Ovary (tissue), 9 donors: ENCODE measurements around the gene MRPL24. TPM values are rescaled to one million over a fixed set of nuclear protein-coding genes. Genes with fewer than 3 reads are reported as not detected.

ENCODE experiments used
- DNase-seq, 5 donors: peaks; one replicate each; pipeline ENCODE4 v3.0.0-alpha.2; 2019 to 2020
- H3K27ac ChIP-seq, 2 donors: fragments of 200-600 bp; one replicate each; pipeline versions ENCODE4 v1.5.1 to v1.8.0; 2019 to 2022
- H3K27me3 ChIP-seq: fragments of 200-600 bp; one replicate; pipeline ENCODE4 v1.8.0; 2022
- H3K36me3 ChIP-seq: fragments of 200-600 bp; sonication (generic); one replicate; pipeline ENCODE4 v1.5.1; 2019
- H3K4me1 ChIP-seq: one replicate; pipeline ENCODE4 v1.8.1; 2013; ENCODE audit warnings: mild to moderate bottlenecking, moderate library complexity; ENCODE audit not compliant: insufficient read depth
- H3K4me3 ChIP-seq: fragments of 200-600 bp; sonication (generic); one replicate; pipeline ENCODE4 v1.5.1; 2017
- H3K9me3 ChIP-seq, 2 donors: fragments of 200-600 bp in 1 of 2; sonication (generic) in 1 of 2; one replicate each; pipeline versions ENCODE4 v1.5.1 to v1.8.1; 2013 to 2019; ENCODE audit warnings: mild to moderate bottlenecking in 1 of 2, moderate library complexity in 1 of 2
- CTCF ChIP-seq, 3 donors: fragments of 450-650 bp in 2 of 3; fragments of 200-600 bp in 1 of 3; IDR thresholded peaks; one replicate each; pipeline versions ENCODE4 v1.5.1 to v1.8.0; 2016 to 2022; ENCODE audit warnings: antibody characterized with exemption in 3 of 3, mild to moderate bottlenecking in 1 of 3
- EP300 ChIP-seq: sonication (generic); formaldehyde crosslinking; IDR thresholded peaks from one replicate; pipeline ENCODE4 v1.6.1; 2017; ENCODE audit warnings: antibody characterized with exemption
- POLR2A ChIP-seq: fragments of 450-650 bp; IDR thresholded peaks from one replicate; pipeline ENCODE4 v1.6.1; 2017; ENCODE audit warnings: antibody characterized with exemption, mild to moderate bottlenecking, moderate library complexity
- WGBS, 3 donors: extraction: QIAGEN DNeasy Blood & Tissue Kit in 1 of 3; methylation state at CpG; one replicate each; pipeline versions ENCODE4 v1.1.5 to v1.1.7; 2013 to 2017; 5-methylcytosine and 5-hydroxymethylcytosine counted together
- intact Hi-C, 4 donors: fragments of 100-400 bp; cut with DNase I; formaldehyde crosslinking; loops; one replicate each; pipeline versions ENCODE4 v1.11.0 to v1.15.1; 2022 to 2023
- polyA plus RNA-seq, 2 donors: library from polyadenylated mRNA; stranded (reverse); fragments of 200-250 nt in 1 of 2; fragments of 350-450 nt in 1 of 2; fragmentation: Illumina TruSeq in 1 of 2; extraction: RNeasy Lipid Tissue Mini Kit (QIAGEN cat#74804) in 1 of 2; gene quantifications; one replicate each; pipeline ENCODE4 v1.2.3, GENCODE V29; 2013 to 2014
- total RNA-seq, 7 donors: library from RNA; depleted of rRNA in 2 of 7; stranded (reverse); fragments of >200 nt in 2 of 7; fragmentation: NEBNext Ultra II Directional in 3 of 7; extraction: Animal tissue kit (Norgen Biotek cat#: 25700) in 3 of 7; gene quantifications; one replicate each; pipeline versions ENCODE4 v1.1.0 to v1.2.4, GENCODE V29; 2016 to 2023
- donor health status: DM: no; HTN: no; CAD: no; lungs with moderate emphysema.
- donor health status: DM: no; HTN: no; CAD: no.
- donor health status: Bipolar disorder and iron deficiency.
- donor health status: DM: yes; HTN: yes; CAD: no.
- donor health status: DM: no; HTN: no; CAD: no.
- donor health status: DM: yes; HTN: yes; CAD: no.

MRPL24 gene
- total and polyA plus RNA-seq, 9 donors, result 23.1 to 173 (median 68.3) TPM

- WGBS, 3 donors, result 11 to 14% (median 11%) methylated on average over 8 of the region's 8 CpGs
- Histone ChIP-seq H3K9me3 (no peaks in the 10 kb centered on the region), H3K27ac (no peak overlapping the region), H3K36me3 (no peaks in the 10 kb centered on the region), H3K27me3 (no peaks in the 10 kb centered on the region), H3K4me3 (peak overlapping the region; percentile 85), H3K4me1 (peaks cover 7% of the 10 kb centered on the region)
- DNase-seq, result no peak
- no peak for TF ChIP-seq EP300
- no peak for TF ChIP-seq CTCF (IDR thresholded peaks at IDR 0.05)
- TF ChIP-seq POLR2A, result no peak
- intact Hi-C loops, result no loop called here
These were observed 27.9 kb upstream of the MRPL24 start for GRCh38 chr1:156768610-156769295.

GRCh38 chr1:156767879-156768604 lies 27.2 kb upstream of the MRPL24 start:
- Histone ChIP-seq H3K4me3 (peak overlapping the region; percentile 85), H3K4me1 (peaks cover 2% of the 10 kb centered on the region), H3K27me3 (no peaks in the 10 kb centered on the region), H3K27ac (peak overlapping the region; percentile 70 to 83), H3K9me3 (no peaks in the 10 kb centered on the region), H3K36me3 (no peaks in the 10 kb centered on the region)
- intact Hi-C loops, result loop anchor here in 1 of 4 donors (2.0 kb wide), 1 partner anchor 27 kb away; the partner anchor contains the start of gene MRPL24
- 0 to 1% (median 1%) methylated on average over 24 to 31 of the region's 31 CpGs for WGBS, 3 donors
- TF ChIP-seq POLR2A (no peak), EP300 (no peak), CTCF (IDR thresholded peaks at IDR 0.05) (no peak)
- DNase-seq, result peak in 4 of 5 donors; percentile 47 to 73 (median 58)

GRCh38 chr1:156767101-156767878 lies 26.4 kb upstream of the MRPL24 start, which contains the start of gene PRCC:
Gene PRCC (plus strand): TSS chr1:156767535. CDS start chr1:156767772, 237 bp downstream.
- WGBS, 3 donors, result 0% methylated on average over 34 to 50 of the region's 50 CpGs
- Histone ChIP-seq H3K4me3 (peak within 1 kb of the TSS; percentile 85), H3K27ac (peak within 1 kb of the TSS; percentile 70 to 83), H3K4me1 (no peaks in the 10 kb centered on the region), H3K9me3 (no peaks in the 10 kb centered on the region), H3K36me3 (no peaks in the 10 kb centered on the region), H3K27me3 (no peaks in the 10 kb centered on the region)
- TF ChIP-seq POLR2A, result peak; percentile 70
- TF ChIP-seq CTCF (IDR thresholded peaks at IDR 0.05), result no peak
- no peak for TF ChIP-seq EP300
- intact Hi-C loops, result loop anchor here in 1 of 4 donors (2.0 kb wide), 1 partner anchor 26 kb away; the partner anchor contains the start of gene MRPL24
- peak; percentile 96 to 98 (median 97) for DNase-seq
